SH-SY5Y (cell line): ENCODE results near the gene CFAP299.

Experiments
- GATA2 ChIP-seq: IDR thresholded peaks from 2 replicates; pipeline ENCODE4 v1.6.1; 2011; ENCODE audit warnings: mild to moderate bottlenecking, low read depth, low read length
- GATA3 ChIP-seq: IDR thresholded peaks from 2 replicates; pipeline ENCODE4 v1.6.1; 2011; ENCODE audit warnings: low read depth, mild to moderate bottlenecking, low read length, moderate library complexity

CFAP299 gene

GRCh38 chr4:80705311-80705710 lies 369.8 kb downstream of the CFAP299 start:
- no peak for TF ChIP-seq GATA3
- no peak for TF ChIP-seq GATA2

- TF ChIP-seq GATA3, result no peak
- no peak for TF ChIP-seq GATA2
Observed at GRCh38 chr4:80709082-80709869, 373.7 kb downstream of the CFAP299 start.

GRCh38 chr4:80710748-80711451 lies 375.4 kb downstream of the CFAP299 start:
- no peak for TF ChIP-seq GATA3

GRCh38 chr4:80711956-80712355 lies 376.4 kb downstream of the CFAP299 start:
- TF ChIP-seq GATA3, result no peak
- TF ChIP-seq GATA2, result no peak

GRCh38 chr4:80713409-80713808 lies 377.9 kb downstream of the CFAP299 start:
- TF ChIP-seq GATA3 (no peak), GATA2 (no peak)

- no peak for TF ChIP-seq GATA3
- no peak for TF ChIP-seq GATA2
Observed at GRCh38 chr4:80717204-80717603, 381.7 kb downstream of the CFAP299 start.

- TF ChIP-seq GATA2, result no peak
- TF ChIP-seq GATA3, result no peak
Observed at GRCh38 chr4:80726471-80726870, 390.9 kb downstream of the CFAP299 start.

- TF ChIP-seq GATA2, result no peak
Observed at GRCh38 chr4:80730158-80730557, 394.6 kb downstream of the CFAP299 start.

GRCh38 chr4:80731436-80731835 lies 395.9 kb downstream of the CFAP299 start:
- TF ChIP-seq GATA3 (no peak), GATA2 (no peak)

- no peak for TF ChIP-seq GATA2
- TF ChIP-seq GATA3, result no peak
Observed at GRCh38 chr4:80732010-80732409, 396.5 kb downstream of the CFAP299 start.

GRCh38 chr4:80740375-80740774 lies 404.8 kb downstream of the CFAP299 start:
- no peak for TF ChIP-seq GATA3
- no peak for TF ChIP-seq GATA2

GRCh38 chr4:80751200-80751599 lies 415.7 kb downstream of the CFAP299 start:
- no peak for TF ChIP-seq GATA2
- TF ChIP-seq GATA3, result no peak

GRCh38 chr4:80767944-80768343 lies 432.4 kb downstream of the CFAP299 start:
- TF ChIP-seq GATA2 (no peak), GATA3 (no peak)

GRCh38 chr4:80776168-80776567 lies 440.6 kb downstream of the CFAP299 start:
- TF ChIP-seq GATA3 (no peak), GATA2 (no peak)

GRCh38 chr4:80781431-80781830 lies 445.9 kb downstream of the CFAP299 start:
- TF ChIP-seq GATA2 (no peak), GATA3 (no peak)
